ENCODE measurements around the gene TRAF4.

The TRAF4 gene

GRCh38 chr17:28711723-28712031 is 32.1 kb upstream of the TRAF4 start, which contains the start of gene PROCA1 (continued):
- TF ChIP-seq RARB (CRISPR knock-in tag; IDR thresholded peaks at IDR 0.05): no peak
- no peak for TF ChIP-seq ARNTL (CRISPR knock-in tag; IDR thresholded peaks at IDR 0.05; ENCODE audit: borderline replicate concordance, low read depth)
- no peak for TF ChIP-seq POU6F1 (CRISPR knock-in tag; IDR thresholded peaks at IDR 0.05; ENCODE audit: borderline replicate concordance, low read depth)
- no peak for TF ChIP-seq ZNF565 (CRISPR knock-in tag; conservative IDR thresholded peaks at IDR 0.05; ENCODE audit: low read depth)
- TF ChIP-seq CSDC2 (CRISPR knock-in tag; IDR thresholded peaks at IDR 0.05): no peak

GRCh38 chr17:28712032-28712704 is 31.6 kb upstream of the TRAF4 start:
- TF ChIP-seq TSHZ2 (CRISPR knock-in tag; IDR thresholded peaks at IDR 0.05) (no peak), ARNTL (CRISPR knock-in tag; IDR thresholded peaks at IDR 0.05; ENCODE audit: borderline replicate concordance, low read depth) (no peak), OSR1 (CRISPR knock-in tag; IDR thresholded peaks at IDR 0.05) (no peak), PATZ1 (CRISPR knock-in tag; IDR thresholded peaks at IDR 0.05; ENCODE audit: borderline replicate concordance) (no peak), ESRRG (CRISPR knock-in tag; IDR thresholded peaks at IDR 0.05) (no peak), GLIS3 (CRISPR knock-in tag; IDR thresholded peaks at IDR 0.05) (no peak)
- ATAC-seq: no peak

- ATAC-seq: no peak
- TF ChIP-seq ISL1 (CRISPR knock-in tag; IDR thresholded peaks at IDR 0.05) (no peak), TSHZ2 (CRISPR knock-in tag; IDR thresholded peaks at IDR 0.05) (no peak), POU6F1 (CRISPR knock-in tag; IDR thresholded peaks at IDR 0.05; ENCODE audit: borderline replicate concordance, low read depth) (no peak), TOX (CRISPR knock-in tag; IDR thresholded peaks at IDR 0.05; ENCODE audit: borderline replicate concordance) (no peak), CSRNP3 (CRISPR knock-in tag; IDR thresholded peaks at IDR 0.05) (no peak), TCF4 (CRISPR knock-in tag; IDR thresholded peaks at IDR 0.05; ENCODE audit: borderline replicate concordance) (no peak), CSDC2 (CRISPR knock-in tag; IDR thresholded peaks at IDR 0.05) (no peak), ZFP3 (CRISPR knock-in tag; IDR thresholded peaks at IDR 0.05) (no peak), PATZ1 (CRISPR knock-in tag; IDR thresholded peaks at IDR 0.05; ENCODE audit: borderline replicate concordance) (no peak), BACH2 (CRISPR knock-in tag; IDR thresholded peaks at IDR 0.05; ENCODE audit: borderline replicate concordance) (no peak), ESRRG (CRISPR knock-in tag; IDR thresholded peaks at IDR 0.05) (no peak), CREB5 (CRISPR knock-in tag; IDR thresholded peaks at IDR 0.05; ENCODE audit: low read depth) (no peak), ZNF70 (CRISPR knock-in tag; IDR thresholded peaks at IDR 0.05) (no peak), ARNTL (CRISPR knock-in tag; IDR thresholded peaks at IDR 0.05; ENCODE audit: borderline replicate concordance, low read depth) (no peak), ZFP30 (CRISPR knock-in tag; IDR thresholded peaks at IDR 0.05) (no peak), SNAI2 (CRISPR knock-in tag; IDR thresholded peaks at IDR 0.05) (no peak)
Measured at GRCh38 chr17:28712705-28713415, 31.0 kb upstream of the TRAF4 start.
